ENCODE results near the gene PTPRF.

DNA sequence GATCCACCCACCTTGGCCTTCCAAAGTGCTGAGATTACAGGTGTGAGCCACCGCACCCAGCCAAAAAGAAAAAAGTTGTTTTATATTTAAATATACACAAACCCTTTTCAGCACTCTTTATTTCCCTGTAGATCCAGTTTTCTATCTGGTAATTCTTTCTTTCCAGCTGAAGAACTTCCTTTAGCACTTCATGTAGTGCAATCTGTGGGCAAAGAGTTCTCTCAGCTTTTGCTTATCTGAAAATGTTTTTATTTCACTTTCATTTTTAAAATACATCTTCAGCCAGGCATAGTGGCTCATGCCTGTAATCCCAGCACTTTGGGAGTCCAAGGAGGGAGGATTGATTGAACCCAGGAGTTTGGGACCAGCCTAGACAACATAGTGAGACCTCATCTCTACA, 48.5 kb upstream of the PTPRF start:
- TF ChIP-seq EP300 (IDR thresholded peaks at IDR 0.05) = no peak
- TF ChIP-seq, protein P1, sequence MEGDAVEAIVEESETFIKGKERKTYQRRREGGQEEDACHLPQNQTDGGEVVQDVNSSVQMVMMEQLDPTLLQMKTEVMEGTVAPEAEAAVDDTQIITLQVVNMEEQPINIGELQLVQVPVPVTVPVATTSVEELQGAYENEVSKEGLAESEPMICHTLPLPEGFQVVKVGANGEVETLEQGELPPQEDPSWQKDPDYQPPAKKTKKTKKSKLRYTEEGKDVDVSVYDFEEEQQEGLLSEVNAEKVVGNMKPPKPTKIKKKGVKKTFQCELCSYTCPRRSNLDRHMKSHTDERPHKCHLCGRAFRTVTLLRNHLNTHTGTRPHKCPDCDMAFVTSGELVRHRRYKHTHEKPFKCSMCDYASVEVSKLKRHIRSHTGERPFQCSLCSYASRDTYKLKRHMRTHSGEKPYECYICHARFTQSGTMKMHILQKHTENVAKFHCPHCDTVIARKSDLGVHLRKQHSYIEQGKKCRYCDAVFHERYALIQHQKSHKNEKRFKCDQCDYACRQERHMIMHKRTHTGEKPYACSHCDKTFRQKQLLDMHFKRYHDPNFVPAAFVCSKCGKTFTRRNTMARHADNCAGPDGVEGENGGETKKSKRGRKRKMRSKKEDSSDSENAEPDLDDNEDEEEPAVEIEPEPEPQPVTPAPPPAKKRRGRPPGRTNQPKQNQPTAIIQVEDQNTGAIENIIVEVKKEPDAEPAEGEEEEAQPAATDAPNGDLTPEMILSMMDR (IDR thresholded peaks at IDR 0.05) = no peak
